Erythroblast (primary cell): ENCODE measurements around the gene SPATA3.
"Not testable (repeated sequence)": the region's sequence is repeated elsewhere in the genome, so short reads cannot be mapped to it uniquely, and the experiment has no call there.

Experiments used
- DNase-seq, 2 experiments: peaks; one replicate each; lab custom pipeline; 2025; lab: John Stamatoyannopoulos, UW
- GATA1 ChIP-seq: IDR thresholded peaks from 2 replicates; pipeline ENCODE4 v1.6.1; 2011; ENCODE audit warnings: low read depth, mild to moderate bottlenecking, control low read depth, low read length, moderate library complexity
- POLR2A ChIP-seq: IDR thresholded peaks from 2 replicates; pipeline ENCODE4 v1.6.1; 2011; ENCODE audit warnings: mild to moderate bottlenecking, low read length

SPATA3 gene

DNA sequence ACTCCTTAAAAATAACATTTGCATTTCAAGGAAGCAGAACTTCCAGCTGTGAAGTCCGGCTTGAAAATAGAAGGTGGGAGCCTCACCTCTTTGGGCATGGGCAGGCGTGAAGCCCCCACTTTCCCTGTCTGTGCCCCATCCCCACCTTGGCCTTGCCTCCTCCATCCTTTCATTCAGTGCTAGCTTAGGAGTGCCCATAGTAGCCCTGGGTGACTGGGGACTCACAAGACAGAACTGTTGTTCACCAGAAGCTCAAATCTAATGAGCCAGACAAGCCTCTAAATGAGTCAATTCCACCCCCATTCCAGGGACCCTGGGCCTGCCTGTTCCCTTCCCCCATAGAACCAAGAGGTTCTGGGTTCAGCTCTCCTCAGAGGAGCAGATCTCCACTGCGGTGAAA is 20.0 kb downstream of the SPATA3 start:
- TF ChIP-seq GATA1: no peak
- no peak for TF ChIP-seq POLR2A
- no peak for DNase-seq

DNA sequence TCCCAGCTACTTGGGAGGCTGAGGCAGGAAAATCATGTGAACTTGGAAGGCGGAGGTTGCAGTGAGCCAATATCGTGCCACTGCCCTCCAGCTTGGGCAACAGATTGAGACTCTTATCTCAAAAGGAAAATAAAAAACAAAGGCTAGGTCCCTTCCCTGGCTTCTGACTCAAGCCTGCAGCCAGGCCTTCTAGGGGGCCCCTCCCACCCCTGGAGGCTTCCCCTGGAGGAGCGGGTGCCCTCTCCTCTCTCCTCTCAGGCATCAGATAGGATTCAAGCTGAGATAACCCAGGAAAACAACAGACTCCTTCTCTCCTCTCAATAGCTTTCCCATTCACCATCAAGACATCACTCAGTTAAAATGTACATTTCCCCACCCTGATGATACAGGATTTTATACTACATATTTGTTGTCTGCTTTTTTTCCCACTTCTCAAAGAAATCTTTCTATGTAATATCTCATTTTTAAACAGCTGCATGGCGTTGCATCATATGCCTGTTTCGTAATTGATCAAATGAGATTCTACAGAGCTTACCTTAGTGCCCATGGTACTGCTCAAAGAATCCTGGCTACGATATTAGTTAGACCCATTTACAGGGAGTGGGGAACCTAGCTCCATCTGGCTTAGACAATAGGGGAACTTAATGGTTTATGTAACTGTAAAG is 20.8 kb downstream of the SPATA3 start:
- DNase-seq: no peak
- no peak for TF ChIP-seq GATA1
- TF ChIP-seq POLR2A: no peak

DNA sequence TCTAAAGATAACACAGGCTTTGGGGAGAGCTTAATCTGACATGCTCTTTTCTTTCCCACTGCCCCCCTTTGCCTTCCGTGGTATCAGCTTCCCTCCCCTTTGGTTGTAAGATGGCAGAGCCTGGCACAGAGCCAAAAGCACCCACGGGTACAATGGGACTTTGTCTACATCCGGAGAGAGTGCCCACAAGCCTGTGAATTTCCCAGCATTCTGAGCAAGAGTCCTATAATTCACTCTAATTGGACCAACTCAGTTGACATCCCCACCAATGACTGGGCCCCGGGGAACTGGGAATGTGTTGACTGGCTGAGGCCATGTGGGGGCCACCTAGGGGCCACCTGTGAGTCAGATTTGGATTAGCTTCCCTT is 21.3 kb downstream of the SPATA3 start:
- DNase-seq: no peak
- TF ChIP-seq GATA1 (no peak), POLR2A (no peak)

DNA sequence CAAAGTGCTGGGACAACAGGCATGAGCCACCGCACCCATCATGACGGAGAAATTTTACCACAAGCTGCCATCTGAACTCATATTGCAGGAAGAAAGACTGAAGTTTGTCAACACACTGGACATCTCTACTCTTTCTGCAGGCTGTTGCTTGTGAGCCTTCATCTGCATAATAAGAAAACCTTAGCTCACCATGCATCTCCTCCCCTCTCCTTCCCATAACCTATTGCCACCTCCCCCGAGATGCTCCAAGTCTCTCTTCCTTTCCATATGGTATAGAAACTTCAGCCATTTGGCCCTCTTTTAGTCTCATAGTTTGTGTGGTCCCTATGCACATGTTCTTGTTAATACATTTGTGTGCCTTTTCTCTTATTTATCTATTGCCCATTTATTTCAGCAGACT is 22.3 kb downstream of the SPATA3 start:
- DNase-seq: no peak
- no peak for TF ChIP-seq GATA1
- no peak for TF ChIP-seq POLR2A

GRCh38 chr2:231025059-231025458 is 29.1 kb downstream of the SPATA3 start:
- not testable (repeated sequence) for DNase-seq

DNA sequence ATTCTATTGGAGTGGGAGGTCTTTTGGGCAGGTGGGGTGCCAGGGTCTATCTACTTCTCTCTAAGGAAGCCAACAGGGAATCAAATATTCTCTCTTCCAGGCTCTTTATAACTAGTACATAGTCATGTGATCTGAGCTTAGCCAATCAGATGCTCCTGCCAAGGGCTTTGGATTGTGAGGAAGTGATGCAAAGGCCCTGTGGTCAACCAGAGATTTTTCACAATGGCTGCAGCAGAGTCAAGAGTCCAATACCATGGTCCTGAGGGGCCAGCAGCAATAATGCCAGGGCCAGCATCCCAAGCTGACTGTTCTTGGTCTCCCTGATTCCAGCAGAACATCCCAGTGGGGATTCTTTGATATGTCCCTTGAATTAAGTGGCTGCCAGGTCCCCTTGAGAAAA is 33.0 kb downstream of the SPATA3 start:
- DNase-seq: no peak
- no peak for TF ChIP-seq GATA1
- no peak for TF ChIP-seq POLR2A

DNA sequence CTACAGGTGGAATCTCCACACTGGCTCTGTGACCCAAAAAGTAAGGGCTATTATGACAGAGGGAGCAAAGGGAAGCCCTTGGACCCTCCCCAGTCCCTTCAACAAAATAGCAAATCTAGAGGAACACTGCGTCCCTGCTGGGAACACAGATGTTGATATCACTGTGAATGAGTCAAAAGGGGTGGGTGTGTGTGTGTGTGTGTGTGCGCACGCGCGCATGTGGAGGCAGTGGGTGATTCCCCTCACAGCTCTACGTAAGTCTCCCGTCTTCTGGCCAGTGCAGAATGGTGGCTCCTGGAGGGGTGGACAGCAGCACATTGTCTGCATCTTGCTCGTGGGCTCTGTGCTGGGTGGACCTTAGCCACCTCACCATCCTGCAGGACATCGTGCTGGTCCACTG is 33.6 kb downstream of the SPATA3 start:
- no peak for DNase-seq
- no peak for TF ChIP-seq POLR2A
- no peak for TF ChIP-seq GATA1

GRCh38 chr2:231030725-231031124 is 34.8 kb downstream of the SPATA3 start:
- DNase-seq: no peak
- TF ChIP-seq GATA1: no peak
- TF ChIP-seq POLR2A: no peak

DNA sequence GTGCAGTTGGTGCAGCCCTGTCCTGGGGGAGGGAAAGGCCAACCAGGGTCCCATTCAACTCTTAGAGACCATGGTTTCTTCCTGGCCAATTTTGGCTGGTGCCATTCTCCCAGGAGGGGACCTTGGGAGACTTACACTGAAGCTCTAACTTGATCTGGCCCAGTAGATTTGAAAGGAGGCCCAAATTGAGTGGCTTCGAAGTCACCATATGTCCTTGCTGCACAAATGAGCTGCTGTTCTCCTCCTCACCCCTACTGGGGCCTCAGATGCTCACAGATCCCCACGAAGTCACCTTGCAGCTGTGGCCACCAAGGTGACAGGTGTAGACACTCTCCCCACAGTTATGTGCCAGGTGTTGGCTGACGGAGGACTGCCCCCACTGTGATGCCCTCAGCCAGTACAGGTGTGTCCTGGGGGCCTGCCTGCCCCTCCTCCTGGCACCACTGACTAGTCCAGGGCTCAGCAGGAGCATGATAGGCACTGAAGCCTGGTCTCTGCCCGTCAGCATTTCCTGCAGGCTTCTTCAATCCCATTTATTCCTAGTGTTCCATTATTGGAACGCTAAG is 36.7 kb downstream of the SPATA3 start:
- DNase-seq: no peak
- TF ChIP-seq GATA1: no peak

DNA sequence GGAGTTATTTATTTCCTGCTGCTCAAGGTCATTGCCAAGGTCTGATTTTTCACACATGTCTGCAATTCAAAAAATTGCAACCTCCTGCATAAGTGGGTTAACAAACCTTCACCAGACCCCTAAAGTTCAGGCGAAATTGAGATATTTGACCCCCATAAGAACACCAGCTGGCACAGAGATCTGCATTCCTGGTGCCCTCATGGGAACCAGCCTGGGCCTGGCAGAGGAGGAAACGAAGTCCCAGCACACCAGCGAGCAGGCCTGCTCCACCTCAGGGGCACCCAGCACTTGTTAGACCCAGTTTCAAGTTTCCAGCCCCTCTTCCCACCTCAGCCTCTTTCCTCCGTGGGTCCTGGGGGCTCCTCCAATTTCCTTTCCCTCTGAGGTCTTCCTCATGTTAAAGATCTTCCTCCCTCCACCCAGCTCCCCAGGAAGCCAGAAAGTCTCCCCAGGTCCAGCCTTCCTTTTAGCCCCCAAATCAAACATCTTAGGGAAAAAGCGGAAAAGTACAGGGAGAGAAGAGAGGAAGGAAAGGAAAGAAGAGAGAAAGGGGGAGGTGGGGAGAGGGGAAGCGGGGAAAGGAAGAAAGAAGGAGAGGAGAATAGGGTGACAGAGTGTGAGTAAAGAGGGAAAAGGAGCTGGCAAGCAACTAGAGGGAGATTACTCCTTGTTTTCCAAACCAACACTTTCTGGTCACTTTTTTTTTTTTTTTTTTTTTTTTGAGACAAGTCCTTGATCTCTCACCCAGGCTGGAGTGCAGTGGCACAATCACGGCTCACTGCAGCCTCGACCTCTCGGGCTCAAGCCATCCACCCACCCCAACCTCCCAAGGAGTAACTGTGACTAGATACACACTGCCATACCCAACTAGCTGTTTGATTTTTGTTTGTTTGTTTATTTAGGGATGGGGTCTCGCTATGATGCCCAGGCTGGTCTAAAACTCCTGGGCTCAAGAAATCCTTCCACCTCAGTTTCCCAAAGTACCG is 37.5 kb downstream of the SPATA3 start:
- TF ChIP-seq POLR2A (no peak), GATA1 (no peak)

DNA sequence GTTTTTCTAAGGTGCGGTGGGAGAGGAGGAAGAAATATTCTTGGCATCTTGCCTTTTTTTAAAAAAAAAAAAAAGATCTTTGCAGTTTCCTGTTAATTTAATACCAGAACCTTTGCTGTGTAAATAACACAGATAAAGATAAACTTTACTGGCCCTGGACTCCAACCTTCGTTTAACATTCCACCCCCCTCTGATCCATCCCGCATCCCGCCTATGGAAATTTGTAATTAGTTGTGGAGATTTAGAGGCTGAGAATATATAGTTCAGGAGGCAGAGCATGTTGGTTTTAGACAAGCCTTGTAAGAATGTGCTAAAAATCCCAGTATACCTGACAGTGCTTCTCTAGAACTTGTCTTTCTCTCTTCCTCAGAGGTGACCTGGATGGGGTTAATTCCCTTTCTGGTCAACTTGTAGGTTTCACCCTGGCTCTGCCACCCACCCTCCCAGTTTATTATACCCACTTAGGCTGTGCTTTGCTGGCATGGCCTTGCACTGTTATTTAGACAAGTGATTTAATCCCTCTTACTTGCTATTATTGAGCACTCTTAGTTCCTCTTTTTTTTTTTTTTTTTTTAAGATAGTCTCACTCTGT is 38.5 kb downstream of the SPATA3 start:
- TF ChIP-seq POLR2A (no peak), GATA1 (no peak)
- DNase-seq: no peak

More for the DNA sequence above, 37.5 kb downstream of the SPATA3 start:
- DNase-seq: no peak

DNA sequence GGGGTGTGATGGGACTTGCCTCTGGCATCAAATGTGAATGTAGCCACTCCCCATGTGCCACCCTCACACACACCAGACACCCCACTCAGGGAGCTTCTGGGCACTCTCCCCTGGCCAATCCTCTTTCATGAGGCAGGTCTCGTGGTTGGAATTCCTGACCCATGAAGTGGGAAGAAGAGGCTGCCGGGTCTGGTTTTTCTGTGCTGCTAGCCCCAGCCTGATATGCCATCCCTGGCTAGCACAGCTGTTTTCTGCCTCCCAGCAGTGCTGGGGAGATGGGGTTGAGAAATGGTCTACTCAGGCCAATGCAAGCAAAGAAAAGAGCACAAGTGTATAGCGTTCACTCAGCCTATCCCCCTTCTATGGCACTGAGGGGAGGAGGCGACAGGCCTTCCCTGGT is 40.2 kb downstream of the SPATA3 start:
- no peak for TF ChIP-seq GATA1
- no peak for DNase-seq

DNA sequence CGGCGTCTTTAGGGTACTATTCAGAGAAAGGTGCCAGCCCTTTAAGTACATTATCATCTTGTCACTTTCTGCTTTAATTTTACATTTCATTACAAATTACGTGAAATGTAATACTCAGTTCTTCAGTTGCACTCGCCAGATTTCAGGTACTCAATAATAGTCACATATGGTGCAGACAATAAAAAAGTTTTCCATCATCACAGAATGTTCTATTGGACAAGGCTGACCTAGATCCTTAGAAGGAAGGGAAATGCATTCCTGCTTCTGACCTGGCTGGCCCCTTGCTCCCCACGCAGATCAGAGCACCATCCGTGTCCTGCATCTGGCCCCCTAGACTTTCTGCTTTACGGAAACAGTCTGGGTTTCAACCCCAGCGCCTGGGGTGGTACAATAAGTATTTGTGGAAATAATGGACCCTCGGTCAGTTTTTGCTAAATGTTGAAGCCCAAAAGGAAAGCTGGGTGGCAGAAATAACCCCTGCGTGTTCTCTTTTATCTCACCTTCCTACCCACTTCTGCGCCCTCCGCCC is 40.7 kb downstream of the SPATA3 start:
- DNase-seq: no peak
- TF ChIP-seq GATA1 (no peak), POLR2A (no peak)

DNA sequence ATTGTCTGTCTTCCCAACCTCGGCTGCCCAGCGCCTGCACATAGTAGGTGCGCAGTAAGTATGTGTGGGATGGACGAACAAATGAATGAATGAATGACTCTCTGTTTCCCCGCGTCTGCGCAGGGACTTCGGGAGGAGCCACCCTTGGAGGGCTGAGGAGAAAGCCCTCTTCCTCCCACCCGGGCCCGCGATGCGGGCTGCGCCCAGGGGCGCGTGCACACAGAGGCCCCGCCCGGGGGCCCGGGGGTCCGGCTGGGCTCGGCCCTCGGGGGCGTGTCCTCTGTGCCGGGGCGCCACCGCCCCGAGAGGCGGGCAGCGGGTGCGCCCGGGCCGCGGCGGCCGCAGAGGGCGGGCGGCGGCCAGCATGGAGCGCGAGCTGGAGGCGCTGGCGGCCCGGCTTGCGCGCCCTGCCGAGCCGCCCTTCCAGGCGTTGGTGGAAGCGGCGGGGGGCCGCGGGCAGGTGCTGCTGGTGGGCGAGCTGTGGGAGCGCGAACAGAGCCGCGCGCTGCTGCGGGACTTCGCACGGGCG is 41.3 kb downstream of the SPATA3 start, which contains the start of gene C2orf72:
C2orf72 (plus strand) TSS at position 322 of the 529 bp plus-strand sequence; CDS start at position 365, 43 bp downstream.
- TF ChIP-seq GATA1 (no peak), POLR2A (no peak)
- DNase-seq: peak; percentile 29 to 32
